Kidney tubule cell (primary cell): Measurements from ENCODE around the gene EFHD2.

Experiments used
- DNase-seq: peaks from one replicate; pipeline ENCODE4 v3.0.0-alpha.2; 2018; ENCODE audit warnings: low spot score

Gene EFHD2

GRCh38 chr1:15476927-15477326 is 67.2 kb downstream of the EFHD2 start:
- DNase-seq: no peak

GRCh38 chr1:15477646-15478212 is 68.0 kb downstream of the EFHD2 start:
- DNase-seq: no peak
